ENCODE measurements around the gene GPR157.

Gene GPR157

GRCh38 chr1:9085306-9085940 lies 43.5 kb downstream of the GPR157 start:
- no peak for DNase-seq

GRCh38 chr1:9084906-9085305 lies 44.0 kb downstream of the GPR157 start:
- DNase-seq, result no peak

GRCh38 chr1:9081473-9081872 lies 47.4 kb downstream of the GPR157 start:
- DNase-seq, result no peak

- DNase-seq, result no peak
These were observed 48.1 kb downstream of the GPR157 start for GRCh38 chr1:9080705-9081291.

- no peak for DNase-seq
These were observed 48.8 kb downstream of the GPR157 start for GRCh38 chr1:9079988-9080704.

- DNase-seq, result no peak
These were observed 50.0 kb downstream of the GPR157 start for GRCh38 chr1:9078752-9079500.

GRCh38 chr1:9078015-9078751 lies 50.7 kb downstream of the GPR157 start:
- DNase-seq, result no peak

GRCh38 chr1:9075022-9075421 lies 53.9 kb downstream of the GPR157 start:
- no peak for DNase-seq

GRCh38 chr1:9073143-9073542 lies 55.8 kb downstream of the GPR157 start:
- no peak for DNase-seq

GRCh38 chr1:9071554-9072235 lies 57.2 kb downstream of the GPR157 start:
- no peak for DNase-seq

GRCh38 chr1:9070486-9070885 lies 58.4 kb downstream of the GPR157 start:
- DNase-seq, result peak; percentile 56

GRCh38 chr1:9069326-9070100 lies 59.4 kb downstream of the GPR157 start, which contains the start of gene SLC2A5:
Gene SLC2A5, minus strand, starts transcription at chr1:9069635. Its CDS starts 99 bp downstream, at chr1:9069536.
- DNase-seq, result peak; percentile 87

GRCh38 chr1:9068981-9069325 lies 59.9 kb downstream of the GPR157 start:
- no peak for DNase-seq

GRCh38 chr1:9066945-9067807 lies 61.7 kb downstream of the GPR157 start:
- no peak for DNase-seq

- no peak for DNase-seq
These were observed 63.6 kb downstream of the GPR157 start for GRCh38 chr1:9065213-9065751.

- DNase-seq, result no peak
These were observed 66.1 kb downstream of the GPR157 start for GRCh38 chr1:9062846-9063245.

GRCh38 chr1:9062021-9062471 lies 66.9 kb downstream of the GPR157 start:
- DNase-seq, result no peak

GRCh38 chr1:9061252-9061960 lies 67.5 kb downstream of the GPR157 start:
- DNase-seq, result no peak
